WTC11 (cell line): ENCODE data around the gene HOMER2. TPM values are rescaled to one million over a fixed set of nuclear protein-coding genes. Genes with fewer than 3 reads are reported as not detected.

Experiments used
- ATAC-seq: fragments of 200-7000 bp; cut with Tn5 transposase; 2 replicates; pipeline ENCODE4 v1.10.0; 2021; ENCODE audit warnings: mild to moderate bottlenecking, moderate library complexity
- CTCF ChIA-PET: fragments of 300-600 bp; sonication (Branson Sonifier 250); formaldehyde crosslinking; loops from one replicate; lab custom pipeline; 2021; ENCODE audit warnings: antibody characterized with exemption; lab: Charles Lee
- POLR2A ChIA-PET: fragments of 350-600 bp; sonication (Branson Sonifier 250); formaldehyde crosslinking; loops from one replicate; lab custom pipeline; 2021; ENCODE audit warnings: antibody characterized with exemption; lab: Charles Lee
- DNase-seq: peaks from one replicate; pipeline ENCODE4 v3.0.0; 2021; ENCODE audit warnings: low spot score
- H3K27ac Mint-ChIP-seq: 2 replicates; pipeline ENCODE4 v1.8.0; 2021; ENCODE audit warnings: mixed read lengths
- H3K27me3 Mint-ChIP-seq: 2 replicates; pipeline ENCODE4 v1.8.0; 2021; ENCODE audit warnings: low read depth, mild to moderate bottlenecking, moderate library complexity, mixed read lengths
- H3K36me3 Mint-ChIP-seq: 2 replicates; pipeline ENCODE4 v1.8.0; 2021; ENCODE audit warnings: mixed read lengths
- H3K4me1 Mint-ChIP-seq: 2 replicates; pipeline ENCODE4 v1.8.0; 2022; ENCODE audit warnings: mixed read lengths
- H3K4me3 Mint-ChIP-seq: 2 replicates; pipeline ENCODE4 v1.8.0; 2021; ENCODE audit warnings: mild to moderate bottlenecking, moderate library complexity, mixed read lengths
- H3K9me3 Mint-ChIP-seq: 2 replicates; pipeline ENCODE4 v1.8.0; 2021; ENCODE audit warnings: mixed read lengths
- ATF1 ChIP-seq: sonication (generic); formaldehyde crosslinking; IDR thresholded peaks from 2 replicates; pipeline ENCODE4 v1.8.1; 2023; ENCODE audit warnings: mild to moderate bottlenecking, moderate library complexity, missing genetic modification reagents
- ATF6 ChIP-seq: sonication (generic); formaldehyde crosslinking; IDR thresholded peaks from 2 replicates; pipeline ENCODE4 v1.8.1; 2023; ENCODE audit warnings: mild to moderate bottlenecking, missing genetic modification reagents
- FOXJ3 ChIP-seq: sonication (generic); formaldehyde crosslinking; IDR thresholded peaks from 2 replicates; pipeline ENCODE4 v1.9.0; 2021; ENCODE audit warnings: missing genetic modification reagents, mild to moderate bottlenecking, borderline replicate concordance
- NFATC4 ChIP-seq: fragments of 250-450 bp; sonication (Bioruptor Pico); IDR thresholded peaks from 2 replicates; pipeline ENCODE4 v1.9.0; 2021; ENCODE audit warnings: mild to moderate bottlenecking
- NR2C2 ChIP-seq: sonication (generic); formaldehyde crosslinking; IDR thresholded peaks from 2 replicates; pipeline ENCODE4 v1.8.0; 2022; ENCODE audit warnings: mild to moderate bottlenecking, missing genetic modification reagents
- STAT6 ChIP-seq: sonication (generic); formaldehyde crosslinking; conservative IDR thresholded peaks from 2 replicates; pipeline ENCODE4 v1.8.1; 2023; ENCODE audit warnings: mild to moderate bottlenecking, low read depth, missing genetic modification reagents, moderate library complexity
- TCF7 ChIP-seq: sonication (generic); formaldehyde crosslinking; IDR thresholded peaks from 2 replicates; pipeline ENCODE4 v1.8.0; 2022; ENCODE audit warnings: mild to moderate bottlenecking, low read depth, missing genetic modification reagents, moderate library complexity
- ZNF263 ChIP-seq: sonication (generic); formaldehyde crosslinking; IDR thresholded peaks from 2 replicates; pipeline ENCODE4 v1.8.1; 2022; ENCODE audit warnings: low read depth, mild to moderate bottlenecking, moderate library complexity, missing genetic modification reagents
- ZNF416 ChIP-seq: fragments of 250-450 bp; sonication (Bioruptor Pico); IDR thresholded peaks from 2 replicates; pipeline ENCODE4 v1.9.0; 2021; ENCODE audit warnings: mild to moderate bottlenecking, inconsistent platforms
- total RNA-seq: library from RNA; stranded (reverse); gene quantifications from 3 replicates; pipeline ENCODE4 v1.2.3, GENCODE V29; 2021
- TF ChIP-seq, protein P1 (sequence below): fragments of 250-450 bp; sonication (Bioruptor Pico); conservative IDR thresholded peaks from 2 replicates; pipeline ENCODE4 v1.9.0; 2021; ENCODE audit warnings: mild to moderate bottlenecking
- TF ChIP-seq, protein P2 (sequence below): sonication (generic); formaldehyde crosslinking; IDR thresholded peaks from 2 replicates; pipeline ENCODE4 v1.8.0; 2022; ENCODE audit warnings: mild to moderate bottlenecking, missing genetic modification reagents
- TF ChIP-seq, protein P3 (sequence below): sonication (generic); formaldehyde crosslinking; IDR thresholded peaks from 2 replicates; pipeline ENCODE4 v1.8.0; 2022; ENCODE audit warnings: mild to moderate bottlenecking, missing genetic modification reagents

The HOMER2 gene
- total RNA-seq, 1 experiment from 2014 or later = 17.4 TPM

DNA sequence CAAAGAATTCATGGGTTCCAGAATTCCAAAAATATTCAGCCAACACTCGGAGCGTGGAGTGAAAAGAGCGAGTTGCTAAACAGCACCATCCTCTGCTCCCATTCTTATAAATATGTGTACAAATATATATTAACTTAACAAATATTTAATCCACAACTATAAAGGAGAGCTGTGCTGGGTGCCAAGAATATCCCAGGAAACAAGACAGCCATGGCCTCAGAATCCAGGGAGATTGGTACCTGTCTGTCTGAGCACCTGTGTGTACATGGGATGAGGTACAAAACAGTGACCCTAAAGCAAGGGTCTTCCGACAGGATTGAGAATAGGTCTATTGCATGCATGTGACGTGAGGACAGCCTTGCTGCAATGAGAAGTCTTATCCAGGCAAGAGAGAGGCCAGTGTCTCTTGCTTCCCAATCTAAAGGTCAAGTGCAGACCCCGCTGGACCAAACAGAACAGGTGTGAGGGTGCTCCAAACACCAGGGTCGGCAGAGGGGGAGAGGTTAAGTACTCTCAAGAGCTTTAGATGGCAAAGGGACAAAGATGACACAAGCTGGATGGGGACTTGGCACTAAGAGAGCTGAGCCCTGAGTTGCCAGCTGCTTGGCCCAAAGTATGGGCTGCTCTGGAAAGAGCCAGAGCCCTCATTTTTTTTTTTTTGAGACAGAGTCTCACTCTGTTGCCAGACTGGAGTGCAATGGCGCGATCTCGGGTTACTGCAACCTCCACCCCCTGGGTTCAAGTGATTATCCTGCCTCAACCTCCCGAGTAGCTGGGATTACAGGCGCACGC is 36.2 kb downstream of the HOMER2 start:
- Mint-ChIP-seq H3K36me3 (no peaks in the 10 kb centered on the region), H3K27me3 (no peaks in the 10 kb centered on the region; the same call in 1 of the 2 replicates), H3K9me3 (no peaks in the 10 kb centered on the region), H3K4me3 (no peak overlapping the region), H3K4me1 (no peaks in the 10 kb centered on the region), H3K27ac (no peak overlapping the region)
- ChIA-PET CTCF (no interaction called here), POLR2A (interaction anchor here (0.7 to 1.0 kb wide), 2 partner anchors 16 to 321 kb away, joined by 4 read pairs; no protein-coding TSS in a partner anchor)
- no peak for ATAC-seq
- DNase-seq = no peak
- TF ChIP-seq, protein P1, sequence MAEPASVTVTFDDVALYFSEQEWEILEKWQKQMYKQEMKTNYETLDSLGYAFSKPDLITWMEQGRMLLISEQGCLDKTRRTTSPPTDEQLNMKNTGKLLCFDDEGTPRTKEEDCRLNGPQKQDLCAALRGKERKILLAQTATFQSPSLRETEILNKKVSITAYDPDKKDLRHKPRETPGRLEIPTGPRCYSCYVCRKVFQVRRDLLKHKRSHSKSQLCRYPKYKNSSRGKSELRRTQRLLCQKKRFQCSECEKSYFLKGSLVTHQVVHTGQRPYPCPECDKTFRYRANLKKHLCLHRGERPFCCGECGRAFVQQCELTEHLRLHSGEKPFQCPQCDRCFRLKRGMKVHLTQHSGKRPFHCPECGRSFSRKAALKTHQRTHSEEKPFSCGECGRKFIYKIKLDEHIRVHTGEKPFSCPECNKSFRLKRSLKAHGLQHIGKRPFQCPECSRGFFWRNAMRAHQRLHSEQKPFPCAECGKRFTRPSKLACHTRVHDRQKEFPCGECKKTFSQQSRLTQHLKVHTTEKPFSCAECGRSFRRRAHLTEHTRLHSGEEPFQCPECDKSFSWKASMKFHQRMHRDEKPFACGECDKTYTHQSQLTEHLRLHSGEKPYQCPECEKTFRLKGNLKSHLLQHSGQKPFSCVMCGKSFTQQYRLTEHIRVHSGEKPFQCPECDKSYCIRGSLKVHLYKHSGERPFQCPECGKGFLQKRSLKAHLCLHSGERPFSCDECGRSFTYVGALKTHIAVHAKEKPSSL (CRISPR knock-in tag) = no peak
- no peak for TF ChIP-seq ATF6 (CRISPR knock-in tag)
- TF ChIP-seq, all 79 proteins: peak for 0

- Mint-ChIP-seq H3K4me1 (no peaks in the 10 kb centered on the region), H3K36me3 (peaks cover under 1% of the 10 kb centered on the region), H3K9me3 (peaks cover 2% of the 10 kb centered on the region), H3K27me3 (no peaks in the 10 kb centered on the region; the same call in 1 of the 2 replicates)
- CTCF ChIA-PET = no interaction called here
- DNase-seq (no peak), ATAC-seq (no peak)
- POLR2A ChIA-PET = no interaction called here
- TF ChIP-seq FOXJ3 (no peak), ZNF263 (CRISPR knock-in tag) (no peak), ZNF416 (CRISPR knock-in tag) (no peak)
- TF ChIP-seq, protein P2, sequence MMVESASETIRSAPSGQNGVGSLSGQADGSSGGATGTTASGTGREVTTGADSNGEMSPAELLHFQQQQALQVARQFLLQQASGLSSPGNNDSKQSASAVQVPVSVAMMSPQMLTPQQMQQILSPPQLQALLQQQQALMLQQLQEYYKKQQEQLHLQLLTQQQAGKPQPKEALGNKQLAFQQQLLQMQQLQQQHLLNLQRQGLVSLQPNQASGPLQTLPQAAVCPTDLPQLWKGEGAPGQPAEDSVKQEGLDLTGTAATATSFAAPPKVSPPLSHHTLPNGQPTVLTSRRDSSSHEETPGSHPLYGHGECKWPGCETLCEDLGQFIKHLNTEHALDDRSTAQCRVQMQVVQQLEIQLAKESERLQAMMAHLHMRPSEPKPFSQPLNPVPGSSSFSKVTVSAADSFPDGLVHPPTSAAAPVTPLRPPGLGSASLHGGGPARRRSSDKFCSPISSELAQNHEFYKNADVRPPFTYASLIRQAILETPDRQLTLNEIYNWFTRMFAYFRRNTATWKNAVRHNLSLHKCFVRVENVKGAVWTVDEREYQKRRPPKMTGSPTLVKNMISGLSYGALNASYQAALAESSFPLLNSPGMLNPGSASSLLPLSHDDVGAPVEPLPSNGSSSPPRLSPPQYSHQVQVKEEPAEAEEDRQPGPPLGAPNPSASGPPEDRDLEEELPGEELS (CRISPR knock-in tag) = no peak
- TF ChIP-seq, all 79 proteins: peak for 0
- Mint-ChIP-seq H3K27ac (no peak overlapping the region; the same call in 1 of the 2 replicates), H3K4me3 (no peak overlapping the region)
These were observed 38.1 kb downstream of the HOMER2 start for GRCh38 chr15:82914396-82914795.

DNA sequence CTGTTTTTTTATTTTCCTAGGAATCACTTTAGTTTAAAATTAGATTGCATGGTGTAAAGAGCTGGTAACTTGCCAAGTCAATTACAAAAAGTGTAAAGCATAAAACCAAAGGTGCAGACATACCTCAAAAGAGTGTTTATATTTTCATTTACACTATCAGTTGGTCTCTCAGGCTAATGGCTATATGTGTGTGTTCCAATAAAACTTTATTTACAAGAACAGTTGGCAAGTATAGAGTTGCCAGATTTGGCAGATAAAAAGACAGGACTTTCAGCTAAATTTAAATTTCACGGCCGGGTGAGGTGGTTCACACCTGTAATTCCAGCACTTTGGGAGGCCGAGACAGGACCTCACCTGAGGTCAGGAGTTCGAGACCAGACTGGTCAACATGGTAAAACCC is 41.1 kb downstream of the HOMER2 start:
- ChIA-PET CTCF (no interaction called here), POLR2A (no interaction called here)
- ATAC-seq (no peak), DNase-seq (no peak)
- Mint-ChIP-seq H3K27ac (no peak overlapping the region), H3K9me3 (peaks cover 19% of the 10 kb centered on the region), H3K27me3 (no peaks in the 10 kb centered on the region; the same call in 1 of the 2 replicates), H3K4me3 (no peak overlapping the region), H3K4me1 (no peaks in the 10 kb centered on the region), H3K36me3 (peaks cover 9% of the 10 kb centered on the region)
- TF ChIP-seq NR2C2 (no peak), ATF1 (CRISPR knock-in tag) (no peak), ATF6 (CRISPR knock-in tag) (no peak), NFATC4 (CRISPR knock-in tag) (no peak), TCF7 (no peak), STAT6 (CRISPR knock-in tag) (no peak)
- TF ChIP-seq, protein P1 (CRISPR knock-in tag) = no peak
- TF ChIP-seq, protein P3, sequence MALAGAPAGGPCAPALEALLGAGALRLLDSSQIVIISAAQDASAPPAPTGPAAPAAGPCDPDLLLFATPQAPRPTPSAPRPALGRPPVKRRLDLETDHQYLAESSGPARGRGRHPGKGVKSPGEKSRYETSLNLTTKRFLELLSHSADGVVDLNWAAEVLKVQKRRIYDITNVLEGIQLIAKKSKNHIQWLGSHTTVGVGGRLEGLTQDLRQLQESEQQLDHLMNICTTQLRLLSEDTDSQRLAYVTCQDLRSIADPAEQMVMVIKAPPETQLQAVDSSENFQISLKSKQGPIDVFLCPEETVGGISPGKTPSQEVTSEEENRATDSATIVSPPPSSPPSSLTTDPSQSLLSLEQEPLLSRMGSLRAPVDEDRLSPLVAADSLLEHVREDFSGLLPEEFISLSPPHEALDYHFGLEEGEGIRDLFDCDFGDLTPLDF (CRISPR knock-in tag) = no peak
